Measurements from ENCODE around the gene TMEM45A. TPM values are rescaled to one million over a fixed set of nuclear protein-coding genes. Genes with fewer than 3 reads are reported as not detected.

TMEM45A gene
- total and polyA plus RNA-seq, 8 donors: 23.5 to 53.8 (median 43.1) TPM

GRCh38 chr3:100458814-100459213 is 33.6 kb upstream of the TMEM45A start:
- intact Hi-C loops (cut with DNase I): no loop called here
- ATAC-seq (no peak), DNase-seq (no peak)
- Histone ChIP-seq H3K27ac (no peak overlapping the region), H3K9me3 (no peaks in the 10 kb centered on the region), H3K4me1 (no peaks in the 10 kb centered on the region), H3K4me3 (no peak overlapping the region), H3K36me3 (no peaks in the 10 kb centered on the region), H3K27me3 (no peaks in the 10 kb centered on the region)
- no peak for TF ChIP-seq CTCF (IDR thresholded peaks at IDR 0.05)

GRCh38 chr3:100463002-100463401 is 29.4 kb upstream of the TMEM45A start:
- peaks cover 0 to 8% of the 10 kb centered on the region in 2 donors for H3K9me3 ChIP-seq
- ATAC-seq (peak; percentile 98), DNase-seq (peak in 2 of 4 donors; percentile 26 to 61)
- H3K36me3 ChIP-seq: no peaks in the 10 kb centered on the region
- intact Hi-C loops (cut with DNase I): no loop called here
- peaks cover 0 to 8% of the 10 kb centered on the region in 2 donors for H3K4me1 ChIP-seq
- H3K27me3 ChIP-seq: no peaks in the 10 kb centered on the region
- peak; percentile 57 to 66 for TF ChIP-seq CTCF (IDR thresholded peaks at IDR 0.05)
- H3K27ac ChIP-seq: no peak overlapping the region
- H3K4me3 ChIP-seq: no peak overlapping the region

GRCh38 chr3:100463646-100464155 is 28.7 kb upstream of the TMEM45A start:
- DNase-seq: no peak
- ATAC-seq: peak; percentile 32

GRCh38 chr3:100465892-100466777 is 26.3 kb upstream of the TMEM45A start:
- H3K4me1 ChIP-seq: peaks cover 0 to 8% of the 10 kb centered on the region in 2 donors
- no peaks in the 10 kb centered on the region for H3K27me3 ChIP-seq
- intact Hi-C loops (cut with DNase I): loop anchor here in 1 of 2 donors (5.0 kb wide), 1 partner anchor 126 kb away; no protein-coding TSS in a partner anchor
- no peak for DNase-seq
- peaks cover 0 to 23% of the 10 kb centered on the region in 2 donors for H3K9me3 ChIP-seq
- no peak overlapping the region for H3K4me3 ChIP-seq
- H3K27ac ChIP-seq: peak overlapping the region in 1 of 2 donors; percentile 41
- TF ChIP-seq CTCF (IDR thresholded peaks at IDR 0.05): no peak
- H3K36me3 ChIP-seq: no peaks in the 10 kb centered on the region
- no peak for ATAC-seq

More at GRCh38 chr3:100463646-100464155, 28.7 kb upstream of the TMEM45A start:
- H3K27ac ChIP-seq: no peak overlapping the region
- H3K4me3 ChIP-seq: no peak overlapping the region
- intact Hi-C loops (cut with DNase I): no loop called here
- no peaks in the 10 kb centered on the region for H3K27me3 ChIP-seq
- no peak for TF ChIP-seq CTCF (IDR thresholded peaks at IDR 0.05)
- peaks cover 0 to 15% of the 10 kb centered on the region in 2 donors for H3K9me3 ChIP-seq
- H3K36me3 ChIP-seq: no peaks in the 10 kb centered on the region
- peaks cover 0 to 8% of the 10 kb centered on the region in 2 donors for H3K4me1 ChIP-seq

GRCh38 chr3:100467133-100467532 is 25.3 kb upstream of the TMEM45A start:
- TF ChIP-seq CTCF (IDR thresholded peaks at IDR 0.05): no peak
- peaks cover 0 to 23% of the 10 kb centered on the region in 2 donors for H3K9me3 ChIP-seq
- H3K36me3 ChIP-seq: no peaks in the 10 kb centered on the region
- no peak overlapping the region for H3K4me3 ChIP-seq
- DNase-seq (no peak), ATAC-seq (no peak)
- no peak overlapping the region for H3K27ac ChIP-seq
- intact Hi-C loops (cut with DNase I): loop anchor here in 1 of 2 donors (5.0 kb wide), 1 partner anchor 125 kb away; no protein-coding TSS in a partner anchor
- H3K27me3 ChIP-seq: no peaks in the 10 kb centered on the region
- peaks cover 0 to 8% of the 10 kb centered on the region in 2 donors for H3K4me1 ChIP-seq

Data from left lung (tissue), 10 donors.